Measurements from ENCODE around the gene NECTIN3.

DNA sequence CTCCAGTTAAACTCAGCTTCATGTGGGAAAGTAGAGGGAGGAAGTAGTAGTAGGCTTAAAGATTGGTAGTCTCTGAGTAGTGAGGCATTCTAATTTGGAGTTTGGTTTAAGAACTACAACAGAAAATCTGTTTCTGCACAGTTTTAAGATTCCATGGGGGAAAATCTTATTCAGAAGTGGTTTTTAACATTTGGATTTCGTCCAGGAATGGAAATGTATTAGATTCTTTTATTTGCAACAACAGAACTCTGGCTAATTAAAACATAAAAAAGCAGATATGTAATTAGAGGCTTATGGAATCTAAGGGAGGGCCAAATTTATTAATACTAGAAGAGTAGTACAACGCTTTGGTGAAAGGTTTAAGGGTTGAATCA is 36.0 kb downstream of the NECTIN3 start:
- TF ChIP-seq, protein P1, sequence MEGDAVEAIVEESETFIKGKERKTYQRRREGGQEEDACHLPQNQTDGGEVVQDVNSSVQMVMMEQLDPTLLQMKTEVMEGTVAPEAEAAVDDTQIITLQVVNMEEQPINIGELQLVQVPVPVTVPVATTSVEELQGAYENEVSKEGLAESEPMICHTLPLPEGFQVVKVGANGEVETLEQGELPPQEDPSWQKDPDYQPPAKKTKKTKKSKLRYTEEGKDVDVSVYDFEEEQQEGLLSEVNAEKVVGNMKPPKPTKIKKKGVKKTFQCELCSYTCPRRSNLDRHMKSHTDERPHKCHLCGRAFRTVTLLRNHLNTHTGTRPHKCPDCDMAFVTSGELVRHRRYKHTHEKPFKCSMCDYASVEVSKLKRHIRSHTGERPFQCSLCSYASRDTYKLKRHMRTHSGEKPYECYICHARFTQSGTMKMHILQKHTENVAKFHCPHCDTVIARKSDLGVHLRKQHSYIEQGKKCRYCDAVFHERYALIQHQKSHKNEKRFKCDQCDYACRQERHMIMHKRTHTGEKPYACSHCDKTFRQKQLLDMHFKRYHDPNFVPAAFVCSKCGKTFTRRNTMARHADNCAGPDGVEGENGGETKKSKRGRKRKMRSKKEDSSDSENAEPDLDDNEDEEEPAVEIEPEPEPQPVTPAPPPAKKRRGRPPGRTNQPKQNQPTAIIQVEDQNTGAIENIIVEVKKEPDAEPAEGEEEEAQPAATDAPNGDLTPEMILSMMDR (IDR thresholded peaks at IDR 0.05): no peak
- no peak for TF ChIP-seq POLR2A (IDR thresholded peaks at IDR 0.05)
